SK-N-SH treated with all-trans-retinoic acid at 6 μM for 48 hours (cell line): Measurements from ENCODE around the gene KIAA0408.

ENCODE experiments used
- ATAC-seq: fragments of 200-7000 bp; cut with Tn5 transposase; 3 replicates; pipeline ENCODE4 v1.9.1; 2020; ENCODE audit warnings: mild to moderate bottlenecking, moderate library complexity
- ARNTL ChIP-seq: fragments of 450-650 bp; formaldehyde crosslinking; IDR thresholded peaks from 2 replicates; pipeline ENCODE4 v1.5.0; 2020; ENCODE audit warnings: low read depth, mild to moderate bottlenecking, moderate library complexity, borderline replicate concordance
- CSDC2 ChIP-seq: fragments of 250-450 bp; sonication (Bioruptor Pico); IDR thresholded peaks from 2 replicates; pipeline ENCODE4 v1.5.0; 2020; ENCODE audit warnings: mild to moderate bottlenecking, moderate library complexity
- ESRRG ChIP-seq: fragments of 250-450 bp; sonication (Bioruptor Pico); IDR thresholded peaks from 2 replicates; pipeline ENCODE4 v1.6.1; 2021; ENCODE audit warnings: mild to moderate bottlenecking
- ISL1 ChIP-seq: fragments of 250-450 bp; sonication (Bioruptor Pico); IDR thresholded peaks from 2 replicates; pipeline ENCODE4 v2.1.2; 2022; ENCODE audit warnings: mild to moderate bottlenecking, moderate library complexity
- OSR1 ChIP-seq: fragments of 250-450 bp; sonication (Bioruptor Pico); IDR thresholded peaks from 2 replicates; pipeline ENCODE4 v1.8.0; 2022; ENCODE audit warnings: moderate library complexity, mild to moderate bottlenecking, inconsistent platforms
- RARB ChIP-seq: fragments of 250-450 bp; sonication (Bioruptor Pico); IDR thresholded peaks from 2 replicates; pipeline ENCODE4 v1.8.0; 2021; ENCODE audit warnings: mild to moderate bottlenecking, moderate library complexity
- SNAI2 ChIP-seq: fragments of 250-450 bp; sonication (Bioruptor Pico); IDR thresholded peaks from 2 replicates; pipeline ENCODE4 v1.5.0; 2020; ENCODE audit warnings: mild to moderate bottlenecking, moderate library complexity
- ZC3H10 ChIP-seq: fragments of 250-450 bp; sonication (Bioruptor Pico); IDR thresholded peaks from 2 replicates; pipeline ENCODE4 v1.5.1; 2021; ENCODE audit warnings: mild to moderate bottlenecking, moderate library complexity
- ZNF565 ChIP-seq: fragments of 450-650 bp; formaldehyde crosslinking; conservative IDR thresholded peaks from 2 replicates; pipeline ENCODE4 v1.5.0; 2020; ENCODE audit warnings: low read depth, mild to moderate bottlenecking, moderate library complexity
- ZNF70 ChIP-seq: fragments of 450-650 bp; formaldehyde crosslinking; IDR thresholded peaks from 2 replicates; pipeline ENCODE4 v1.5.0; 2020; ENCODE audit warnings: mild to moderate bottlenecking, moderate library complexity
- TF ChIP-seq, protein P1 (sequence below): fragments of 250-450 bp; sonication (Bioruptor Pico); IDR thresholded peaks from 2 replicates; pipeline ENCODE4 v1.5.0; 2020; ENCODE audit warnings: mild to moderate bottlenecking, moderate library complexity
- TF ChIP-seq, protein P2 (sequence below): fragments of 250-450 bp; sonication (Bioruptor Pico); IDR thresholded peaks from 2 replicates; pipeline ENCODE4 v1.5.1; 2021; ENCODE audit warnings: mild to moderate bottlenecking, moderate library complexity
- TF ChIP-seq, protein P3 (sequence below): fragments of 250-450 bp; sonication (Bioruptor Pico); IDR thresholded peaks from 2 replicates; pipeline ENCODE4 v1.8.0; 2021; ENCODE audit warnings: low read depth, mild to moderate bottlenecking, moderate library complexity, borderline replicate concordance
- TF ChIP-seq, protein P4 (sequence below): fragments of 250-450 bp; sonication (Bioruptor Pico); IDR thresholded peaks from 2 replicates; pipeline ENCODE4 v1.8.0; 2020; ENCODE audit warnings: mild to moderate bottlenecking, moderate library complexity, borderline replicate concordance
- TF ChIP-seq, protein P5 (sequence below): fragments of 250-450 bp; sonication (Bioruptor Pico); IDR thresholded peaks from 2 replicates; pipeline ENCODE4 v1.5.1; 2020; ENCODE audit warnings: low read depth, mild to moderate bottlenecking, moderate library complexity

The KIAA0408 gene

DNA sequence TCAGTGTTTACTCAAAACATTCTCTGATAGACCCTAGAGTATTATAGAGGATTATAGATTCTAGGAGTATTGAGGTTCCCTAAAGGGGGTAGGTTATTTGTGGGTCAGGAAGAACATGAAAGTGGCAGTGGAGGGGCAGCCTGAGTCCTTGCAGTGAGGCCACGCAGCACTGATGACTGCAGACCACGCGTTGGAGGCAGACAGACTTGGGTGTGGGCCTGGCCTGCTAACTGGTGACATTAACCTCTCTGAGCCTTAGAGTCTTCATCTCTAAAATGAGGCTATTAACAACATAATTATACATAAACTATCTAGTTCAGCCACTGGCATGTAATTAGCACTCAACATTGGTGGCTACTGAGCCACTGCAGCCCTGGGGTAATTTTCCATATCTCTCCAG is 43.8 kb upstream of the KIAA0408 start:
- TF ChIP-seq ZNF565 = no peak
- TF ChIP-seq CSDC2 (CRISPR knock-in tag) = no peak
- TF ChIP-seq ZC3H10 (CRISPR knock-in tag) = no peak
- TF ChIP-seq ESRRG (CRISPR knock-in tag) = no peak
- no peak for TF ChIP-seq RARB
- TF ChIP-seq SNAI2 (CRISPR knock-in tag) = no peak
- TF ChIP-seq, protein P1, sequence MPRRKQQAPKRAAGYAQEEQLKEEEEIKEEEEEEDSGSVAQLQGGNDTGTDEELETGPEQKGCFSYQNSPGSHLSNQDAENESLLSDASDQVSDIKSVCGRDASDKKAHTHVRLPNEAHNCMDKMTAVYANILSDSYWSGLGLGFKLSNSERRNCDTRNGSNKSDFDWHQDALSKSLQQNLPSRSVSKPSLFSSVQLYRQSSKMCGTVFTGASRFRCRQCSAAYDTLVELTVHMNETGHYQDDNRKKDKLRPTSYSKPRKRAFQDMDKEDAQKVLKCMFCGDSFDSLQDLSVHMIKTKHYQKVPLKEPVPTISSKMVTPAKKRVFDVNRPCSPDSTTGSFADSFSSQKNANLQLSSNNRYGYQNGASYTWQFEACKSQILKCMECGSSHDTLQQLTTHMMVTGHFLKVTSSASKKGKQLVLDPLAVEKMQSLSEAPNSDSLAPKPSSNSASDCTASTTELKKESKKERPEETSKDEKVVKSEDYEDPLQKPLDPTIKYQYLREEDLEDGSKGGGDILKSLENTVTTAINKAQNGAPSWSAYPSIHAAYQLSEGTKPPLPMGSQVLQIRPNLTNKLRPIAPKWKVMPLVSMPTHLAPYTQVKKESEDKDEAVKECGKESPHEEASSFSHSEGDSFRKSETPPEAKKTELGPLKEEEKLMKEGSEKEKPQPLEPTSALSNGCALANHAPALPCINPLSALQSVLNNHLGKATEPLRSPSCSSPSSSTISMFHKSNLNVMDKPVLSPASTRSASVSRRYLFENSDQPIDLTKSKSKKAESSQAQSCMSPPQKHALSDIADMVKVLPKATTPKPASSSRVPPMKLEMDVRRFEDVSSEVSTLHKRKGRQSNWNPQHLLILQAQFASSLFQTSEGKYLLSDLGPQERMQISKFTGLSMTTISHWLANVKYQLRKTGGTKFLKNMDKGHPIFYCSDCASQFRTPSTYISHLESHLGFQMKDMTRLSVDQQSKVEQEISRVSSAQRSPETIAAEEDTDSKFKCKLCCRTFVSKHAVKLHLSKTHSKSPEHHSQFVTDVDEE (CRISPR knock-in tag) = no peak
- TF ChIP-seq ZNF70 = no peak
- TF ChIP-seq, protein P2, sequence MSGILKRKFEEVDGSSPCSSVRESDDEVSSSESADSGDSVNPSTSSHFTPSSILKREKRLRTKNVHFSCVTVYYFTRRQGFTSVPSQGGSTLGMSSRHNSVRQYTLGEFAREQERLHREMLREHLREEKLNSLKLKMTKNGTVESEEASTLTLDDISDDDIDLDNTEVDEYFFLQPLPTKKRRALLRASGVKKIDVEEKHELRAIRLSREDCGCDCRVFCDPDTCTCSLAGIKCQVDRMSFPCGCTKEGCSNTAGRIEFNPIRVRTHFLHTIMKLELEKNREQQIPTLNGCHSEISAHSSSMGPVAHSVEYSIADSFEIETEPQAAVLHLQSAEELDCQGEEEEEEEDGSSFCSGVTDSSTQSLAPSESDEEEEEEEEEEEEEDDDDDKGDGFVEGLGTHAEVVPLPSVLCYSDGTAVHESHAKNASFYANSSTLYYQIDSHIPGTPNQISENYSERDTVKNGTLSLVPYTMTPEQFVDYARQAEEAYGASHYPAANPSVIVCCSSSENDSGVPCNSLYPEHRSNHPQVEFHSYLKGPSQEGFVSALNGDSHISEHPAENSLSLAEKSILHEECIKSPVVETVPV (CRISPR knock-in tag) = no peak
- TF ChIP-seq, all 23 proteins: peak for 0
- ATAC-seq = no peak

DNA sequence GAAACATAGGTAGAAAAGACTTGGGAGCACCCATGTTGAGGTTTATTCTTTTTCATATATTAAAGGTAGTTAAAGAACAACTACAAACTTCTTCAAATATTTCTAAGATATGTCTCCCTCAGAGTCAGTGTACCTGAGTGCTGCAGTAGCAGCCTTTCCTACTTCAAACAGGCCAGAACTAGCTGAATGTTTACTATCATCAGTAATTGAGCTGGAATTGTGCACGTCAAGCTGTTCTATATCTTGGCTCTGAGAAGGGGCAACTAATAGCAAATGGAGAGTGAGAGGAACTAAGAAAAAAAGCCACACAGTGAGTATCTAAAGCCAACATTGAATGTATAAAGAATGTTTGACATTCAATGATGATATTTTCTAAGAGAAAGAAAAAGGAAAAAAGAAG is 38.2 kb upstream of the KIAA0408 start:
- TF ChIP-seq, protein P1 (CRISPR knock-in tag) = no peak
- TF ChIP-seq, protein P3, sequence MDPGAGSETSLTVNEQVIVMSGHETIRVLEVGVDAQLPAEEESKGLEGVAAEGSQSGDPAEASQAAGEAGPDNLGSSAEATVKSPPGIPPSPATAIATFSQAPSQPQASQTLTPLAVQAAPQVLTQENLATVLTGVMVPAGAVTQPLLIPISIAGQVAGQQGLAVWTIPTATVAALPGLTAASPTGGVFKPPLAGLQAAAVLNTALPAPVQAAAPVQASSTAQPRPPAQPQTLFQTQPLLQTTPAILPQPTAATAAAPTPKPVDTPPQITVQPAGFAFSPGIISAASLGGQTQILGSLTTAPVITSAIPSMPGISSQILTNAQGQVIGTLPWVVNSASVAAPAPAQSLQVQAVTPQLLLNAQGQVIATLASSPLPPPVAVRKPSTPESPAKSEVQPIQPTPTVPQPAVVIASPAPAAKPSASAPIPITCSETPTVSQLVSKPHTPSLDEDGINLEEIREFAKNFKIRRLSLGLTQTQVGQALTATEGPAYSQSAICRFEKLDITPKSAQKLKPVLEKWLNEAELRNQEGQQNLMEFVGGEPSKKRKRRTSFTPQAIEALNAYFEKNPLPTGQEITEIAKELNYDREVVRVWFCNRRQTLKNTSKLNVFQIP (CRISPR knock-in tag) = no peak
- TF ChIP-seq, protein P2 (CRISPR knock-in tag) = no peak
- TF ChIP-seq, all 23 proteins: peak for 0
- ATAC-seq = no peak

DNA sequence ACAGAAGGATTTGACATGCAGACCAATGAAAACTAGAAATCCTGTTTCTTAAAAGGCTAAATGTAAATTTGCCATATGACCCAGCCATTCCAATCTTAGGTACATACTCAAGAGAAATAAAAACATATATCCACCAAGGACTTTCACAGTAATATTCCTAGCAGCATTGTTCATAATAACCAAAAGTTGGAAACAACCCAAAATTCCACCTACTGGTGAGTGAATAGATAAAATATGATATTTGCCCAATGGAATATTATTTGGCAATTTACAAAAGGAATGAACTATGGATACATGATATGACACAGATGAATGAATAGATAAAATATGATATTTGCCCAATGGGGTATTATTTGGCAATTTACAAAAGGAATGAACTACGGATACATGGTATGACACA is 37.3 kb upstream of the KIAA0408 start:
- no peak for TF ChIP-seq ZC3H10 (CRISPR knock-in tag)
- TF ChIP-seq, protein P4, sequence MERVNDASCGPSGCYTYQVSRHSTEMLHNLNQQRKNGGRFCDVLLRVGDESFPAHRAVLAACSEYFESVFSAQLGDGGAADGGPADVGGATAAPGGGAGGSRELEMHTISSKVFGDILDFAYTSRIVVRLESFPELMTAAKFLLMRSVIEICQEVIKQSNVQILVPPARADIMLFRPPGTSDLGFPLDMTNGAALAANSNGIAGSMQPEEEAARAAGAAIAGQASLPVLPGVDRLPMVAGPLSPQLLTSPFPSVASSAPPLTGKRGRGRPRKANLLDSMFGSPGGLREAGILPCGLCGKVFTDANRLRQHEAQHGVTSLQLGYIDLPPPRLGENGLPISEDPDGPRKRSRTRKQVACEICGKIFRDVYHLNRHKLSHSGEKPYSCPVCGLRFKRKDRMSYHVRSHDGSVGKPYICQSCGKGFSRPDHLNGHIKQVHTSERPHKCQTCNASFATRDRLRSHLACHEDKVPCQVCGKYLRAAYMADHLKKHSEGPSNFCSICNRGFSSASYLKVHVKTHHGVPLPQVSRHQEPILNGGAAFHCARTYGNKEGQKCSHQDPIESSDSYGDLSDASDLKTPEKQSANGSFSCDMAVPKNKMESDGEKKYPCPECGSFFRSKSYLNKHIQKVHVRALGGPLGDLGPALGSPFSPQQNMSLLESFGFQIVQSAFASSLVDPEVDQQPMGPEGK (CRISPR knock-in tag) = no peak
- no peak for ATAC-seq

DNA sequence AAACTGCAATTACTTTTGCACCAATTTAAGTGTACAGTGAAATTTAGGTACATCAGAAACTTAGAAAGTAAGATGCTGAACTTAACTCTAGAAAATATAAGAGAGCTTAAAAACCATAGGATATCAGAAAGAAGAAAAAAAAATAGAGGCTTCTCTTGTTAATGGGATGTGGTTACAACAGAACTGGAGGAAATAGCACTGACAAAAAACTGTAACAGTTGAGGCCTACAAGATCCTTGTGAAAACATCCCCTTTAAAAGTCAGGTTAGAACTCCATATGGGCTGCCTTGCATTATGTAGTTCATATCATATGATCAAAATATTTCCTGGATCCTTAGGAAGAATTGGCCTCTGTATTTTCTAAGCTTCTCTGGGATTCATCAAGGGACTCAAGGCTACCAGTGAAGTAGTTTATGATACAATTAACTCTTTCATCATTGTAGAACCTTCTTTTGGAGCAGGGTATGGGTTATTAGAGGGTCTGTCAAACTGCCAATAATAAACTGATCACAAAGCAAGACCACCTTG is 35.1 kb upstream of the KIAA0408 start:
- no peak for ATAC-seq
- no peak for TF ChIP-seq CSDC2 (CRISPR knock-in tag)
- no peak for TF ChIP-seq ARNTL (CRISPR knock-in tag)
- no peak for TF ChIP-seq OSR1 (CRISPR knock-in tag)
- TF ChIP-seq, protein P5, sequence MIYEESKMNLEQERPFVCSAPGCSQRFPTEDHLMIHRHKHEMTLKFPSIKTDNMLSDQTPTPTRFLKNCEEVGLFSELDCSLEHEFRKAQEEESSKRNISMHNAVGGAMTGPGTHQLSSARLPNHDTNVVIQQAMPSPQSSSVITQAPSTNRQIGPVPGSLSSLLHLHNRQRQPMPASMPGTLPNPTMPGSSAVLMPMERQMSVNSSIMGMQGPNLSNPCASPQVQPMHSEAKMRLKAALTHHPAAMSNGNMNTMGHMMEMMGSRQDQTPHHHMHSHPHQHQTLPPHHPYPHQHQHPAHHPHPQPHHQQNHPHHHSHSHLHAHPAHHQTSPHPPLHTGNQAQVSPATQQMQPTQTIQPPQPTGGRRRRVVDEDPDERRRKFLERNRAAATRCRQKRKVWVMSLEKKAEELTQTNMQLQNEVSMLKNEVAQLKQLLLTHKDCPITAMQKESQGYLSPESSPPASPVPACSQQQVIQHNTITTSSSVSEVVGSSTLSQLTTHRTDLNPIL (CRISPR knock-in tag) = no peak
- TF ChIP-seq ISL1 = no peak
